Breast epithelium (tissue), 4 donors: Measurements from ENCODE around the gene SETD1A. TPM values are rescaled to one million over a fixed set of nuclear protein-coding genes. Genes with fewer than 3 reads are reported as not detected.

Experiments
- DNase-seq, 2 donors: peaks; one replicate each; pipeline ENCODE4 v3.0.0-alpha.2; 2019; ENCODE audit warnings: low spot score in 2 of 2
- H3K27ac ChIP-seq, 2 donors: fragments of 200-600 bp; sonication (generic) in 1 of 2; one replicate each; pipeline ENCODE4 v1.5.1; 2016 to 2019; ENCODE audit warnings: mild to moderate bottlenecking in 1 of 2
- H3K27me3 ChIP-seq, 2 donors: fragments of 200-600 bp; sonication (generic) in 1 of 2; one replicate each; pipeline versions ENCODE4 v1.5.1 to v1.6.0; 2017 to 2019; ENCODE audit warnings: control low read depth in 1 of 2, mild to moderate bottlenecking in 1 of 2
- H3K36me3 ChIP-seq: fragments of 200-600 bp; one replicate; pipeline ENCODE4 v1.5.1; 2019
- H3K4me1 ChIP-seq, 2 donors: fragments of 200-600 bp; sonication (generic); one replicate each; pipeline ENCODE4 v1.5.1; 2016 to 2019; ENCODE audit warnings: control low read depth in 1 of 2
- H3K4me3 ChIP-seq, 3 donors: fragments of 200-600 bp; sonication (generic); 1 replicate in 2 of 3; 2 replicates in 1 of 3; pipeline ENCODE4 v1.5.1; 2016 to 2019; ENCODE audit warnings: mild to moderate bottlenecking in 3 of 3, moderate library complexity in 2 of 3
- H3K9me3 ChIP-seq, 2 donors: fragments of 200-600 bp; sonication (generic) in 1 of 2; one replicate each; pipeline ENCODE4 v1.5.1; 2016 to 2019; ENCODE audit warnings: control low read depth in 1 of 2
- CTCF ChIP-seq, 3 donors: fragments of 450-650 bp; IDR thresholded peaks; one replicate each; pipeline ENCODE4 v1.5.1; 2016 to 2017; ENCODE audit warnings: antibody characterized with exemption in 3 of 3, mild to moderate bottlenecking in 3 of 3, moderate library complexity in 3 of 3
- POLR2A ChIP-seq: fragments of 450-650 bp; IDR thresholded peaks from one replicate; pipeline ENCODE4 v1.6.1; 2016; ENCODE audit warnings: antibody characterized with exemption, mild to moderate bottlenecking, moderate library complexity
- POLR2AphosphoS5 ChIP-seq, 3 donors: sonication (generic); formaldehyde crosslinking; IDR thresholded peaks; one replicate each; pipeline ENCODE4 v1.6.1; 2017; ENCODE audit warnings: antibody characterized with exemption in 3 of 3
- intact Hi-C: fragments of 100-400 bp; cut with DNase I; formaldehyde crosslinking; loops from one replicate; pipeline ENCODE4 v1.15.1; 2023; ENCODE audit warnings: low total_unique reads
- total RNA-seq, 3 donors: library from RNA; depleted of rRNA; stranded (reverse); fragments of >200 nt; gene quantifications; one replicate each; pipeline ENCODE4 v1.1.0, GENCODE V29; 2016

Gene SETD1A
- total RNA-seq, 3 donors from 2014 or later, result 4.8 to 5.6 (median 5.1) TPM

GRCh38 chr16:30980023-30980371 is 22.4 kb downstream of the SETD1A start:
- Histone ChIP-seq H3K27me3 (no peaks in the 10 kb centered on the region), H3K4me1 (no peaks in the 10 kb centered on the region), H3K36me3 (peaks cover 24% of the 10 kb centered on the region), H3K9me3 (no peaks in the 10 kb centered on the region), H3K4me3 (no peak overlapping the region), H3K27ac (no peak overlapping the region)
- intact Hi-C loops, result no loop called here
- TF ChIP-seq CTCF (IDR thresholded peaks at IDR 0.05), result no peak
- TF ChIP-seq POLR2AphosphoS5 (IDR thresholded peaks at IDR 0.05), result no peak
- no peak for DNase-seq

DNA sequence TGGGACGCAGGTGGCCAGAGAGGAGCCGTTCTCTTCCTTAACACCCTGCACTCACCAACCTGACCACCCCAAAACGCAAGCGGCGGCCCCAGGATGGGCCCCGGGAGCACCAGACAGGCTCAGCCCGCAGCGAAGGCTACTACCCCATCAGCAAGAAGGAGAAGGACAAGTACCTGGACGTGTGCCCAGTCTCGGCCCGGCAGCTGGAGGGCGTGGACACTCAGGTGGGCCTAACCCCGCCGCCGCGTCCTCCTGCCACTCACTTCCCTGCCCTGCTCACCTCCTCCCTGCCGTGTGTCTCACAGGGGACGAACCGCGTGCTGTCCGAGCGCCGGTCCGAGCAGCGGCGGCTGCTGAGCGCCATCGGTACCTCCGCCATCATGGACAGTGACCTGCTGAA is 22.9 kb downstream of the SETD1A start:
- H3K4me3 ChIP-seq, result no peak overlapping the region
- TF ChIP-seq CTCF (IDR thresholded peaks at IDR 0.05), result no peak
- TF ChIP-seq POLR2A, result no peak
- TF ChIP-seq POLR2AphosphoS5 (IDR thresholded peaks at IDR 0.05), result no peak
- H3K27me3 ChIP-seq, result no peaks in the 10 kb centered on the region
- no peaks in the 10 kb centered on the region for H3K9me3 ChIP-seq
- H3K4me1 ChIP-seq, result no peaks in the 10 kb centered on the region
- H3K36me3 ChIP-seq, result peaks cover 24% of the 10 kb centered on the region
- no peak for DNase-seq
- H3K27ac ChIP-seq, result no peak overlapping the region
- intact Hi-C loops, result no loop called here

GRCh38 chr16:30980959-30981358 is 23.4 kb downstream of the SETD1A start:
- Histone ChIP-seq H3K27me3 (no peaks in the 10 kb centered on the region), H3K4me1 (no peaks in the 10 kb centered on the region), H3K27ac (no peak overlapping the region), H3K9me3 (no peaks in the 10 kb centered on the region), H3K4me3 (no peak overlapping the region), H3K36me3 (peaks cover 19% of the 10 kb centered on the region)
- TF ChIP-seq POLR2AphosphoS5 (IDR thresholded peaks at IDR 0.05), result no peak
- TF ChIP-seq CTCF (IDR thresholded peaks at IDR 0.05), result no peak
- no peak for TF ChIP-seq POLR2A
- intact Hi-C loops, result no loop called here
- DNase-seq, result no peak

- H3K9me3 ChIP-seq, result no peaks in the 10 kb centered on the region
- H3K27ac ChIP-seq, result peak overlapping the region in 1 of 2 donors; percentile 19
- H3K27me3 ChIP-seq, result no peaks in the 10 kb centered on the region
- no peak for DNase-seq
- intact Hi-C loops, result no loop called here
- H3K4me3 ChIP-seq, result no peak overlapping the region
- TF ChIP-seq POLR2A (no peak), POLR2AphosphoS5 (IDR thresholded peaks at IDR 0.05) (no peak), CTCF (IDR thresholded peaks at IDR 0.05) (no peak)
- no peaks in the 10 kb centered on the region for H3K4me1 ChIP-seq
- peaks cover 16% of the 10 kb centered on the region for H3K36me3 ChIP-seq
These were observed 25.2 kb downstream of the SETD1A start for GRCh38 chr16:30982548-30983288.

DNA sequence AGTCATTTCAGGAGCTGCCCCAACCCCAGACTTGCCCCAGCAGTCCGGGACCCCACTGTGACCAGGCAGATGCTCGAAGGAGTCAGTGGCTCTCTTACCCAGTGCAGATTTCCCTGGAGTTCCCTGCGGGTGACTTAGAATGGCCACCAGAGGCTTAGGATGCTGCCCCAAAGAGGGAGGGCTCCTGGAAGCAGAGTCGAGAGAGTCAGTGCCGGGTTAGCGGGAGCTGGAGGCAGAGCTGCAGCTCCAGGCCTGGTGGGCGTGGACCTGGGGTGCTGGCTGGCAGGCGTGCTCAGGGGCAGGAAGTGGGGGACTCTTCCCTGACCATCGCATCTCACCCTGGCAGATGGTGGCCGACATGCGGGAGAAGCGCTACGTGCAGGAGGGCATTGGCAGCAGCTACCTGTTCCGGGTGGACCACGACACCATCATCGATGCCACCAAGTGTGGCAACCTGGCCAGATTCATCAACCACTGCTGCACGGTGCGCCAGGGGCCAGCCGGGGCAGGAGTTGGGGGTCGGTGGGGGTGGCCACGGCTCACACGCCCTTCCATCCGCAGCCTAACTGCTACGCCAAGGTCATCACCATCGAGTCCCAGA is 25.8 kb downstream of the SETD1A start:
- Histone ChIP-seq H3K27me3 (no peaks in the 10 kb centered on the region), H3K4me1 (no peaks in the 10 kb centered on the region), H3K4me3 (no peak overlapping the region), H3K9me3 (no peaks in the 10 kb centered on the region), H3K27ac (peak overlapping the region in 1 of 2 donors; percentile 19), H3K36me3 (peaks cover 16% of the 10 kb centered on the region)
- intact Hi-C loops, result no loop called here
- no peak for DNase-seq
- no peak for TF ChIP-seq CTCF (IDR thresholded peaks at IDR 0.05)
- TF ChIP-seq POLR2AphosphoS5 (IDR thresholded peaks at IDR 0.05), result no peak
- TF ChIP-seq POLR2A, result no peak
